ENCODE results near the gene TBC1D5.

TBC1D5 gene

DNA sequence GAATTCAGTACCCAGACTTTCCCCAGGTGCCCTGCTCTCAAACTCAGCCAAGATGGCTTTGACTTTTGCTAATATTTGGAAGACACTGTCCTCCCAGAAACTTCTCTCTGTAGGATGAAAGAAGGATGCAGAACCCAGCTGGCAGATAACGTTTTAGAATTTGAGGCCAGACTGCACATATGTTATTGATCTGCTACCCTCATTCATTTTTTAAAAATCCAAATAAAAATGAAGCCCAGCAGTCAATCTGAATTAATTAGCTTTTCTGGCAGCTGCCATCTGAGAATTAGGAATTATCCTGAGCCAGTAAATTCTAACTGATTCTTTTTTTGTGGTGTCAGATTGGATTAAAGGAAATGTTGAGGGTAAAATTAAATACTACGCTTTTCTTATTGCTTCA, 621.1 kb downstream of the TBC1D5 start:
- DNase-seq, result no peak

DNA sequence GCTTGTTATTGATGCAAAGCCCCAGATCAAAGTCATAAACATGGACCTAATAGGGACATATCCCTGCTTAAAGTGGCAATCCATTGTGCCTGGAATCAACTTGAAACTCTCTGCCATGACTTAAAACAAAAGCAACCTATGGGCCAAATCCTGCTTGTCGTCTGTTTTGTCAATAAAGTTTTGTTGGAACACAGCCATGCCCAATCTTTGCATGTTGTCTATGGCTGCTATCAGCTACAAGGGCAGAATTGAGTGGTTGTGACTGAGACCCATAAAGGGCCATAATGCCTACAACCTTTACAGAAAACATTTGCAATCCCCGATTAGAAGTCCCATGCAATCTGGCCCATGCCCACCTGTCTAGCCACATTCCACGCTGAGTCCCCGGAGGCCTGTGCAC, 622.3 kb downstream of the TBC1D5 start:
- DNase-seq, result no peak

DNA sequence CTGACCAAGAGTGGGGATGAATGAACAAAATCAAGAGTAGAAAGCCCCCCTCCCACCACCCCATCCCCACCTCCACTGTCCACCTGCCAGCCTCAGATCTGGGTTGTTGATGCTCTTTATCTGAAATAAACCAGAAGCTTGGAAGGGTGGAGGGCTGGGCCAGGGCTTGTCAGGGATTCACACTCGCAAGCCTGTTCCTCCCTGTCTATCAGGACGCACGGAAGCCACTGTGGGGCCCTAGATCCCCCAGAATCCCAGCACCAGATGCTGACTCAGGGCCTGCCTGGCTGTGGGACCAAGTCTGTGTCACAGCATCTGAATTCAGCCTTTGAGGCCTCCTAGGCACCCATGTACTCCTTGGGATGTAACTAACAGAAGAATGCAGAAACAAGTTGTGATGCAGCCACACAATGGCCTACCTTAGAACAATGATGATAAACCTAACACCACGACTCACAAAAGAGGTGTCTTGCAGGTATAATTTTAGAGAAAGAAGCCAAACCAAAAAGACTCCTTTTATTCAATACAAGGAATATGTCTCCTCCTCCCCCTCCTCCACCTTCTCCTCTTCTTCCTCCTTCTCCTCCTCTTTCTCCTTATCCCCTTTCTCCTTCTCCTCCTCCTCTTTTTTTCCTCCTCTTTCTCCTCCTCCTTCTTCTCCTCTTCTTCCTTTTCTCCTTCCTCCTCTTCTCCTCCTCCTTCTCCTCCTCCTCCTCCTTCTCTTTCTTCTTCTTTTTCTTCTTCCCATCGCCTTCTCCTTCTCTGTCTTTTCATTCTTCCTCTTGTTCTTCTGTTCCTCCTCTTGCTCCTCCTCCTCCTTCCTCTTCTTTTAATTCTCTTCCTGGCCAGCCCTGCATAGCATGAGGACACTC, 623.0 kb downstream of the TBC1D5 start:
- no peak for DNase-seq

DNA sequence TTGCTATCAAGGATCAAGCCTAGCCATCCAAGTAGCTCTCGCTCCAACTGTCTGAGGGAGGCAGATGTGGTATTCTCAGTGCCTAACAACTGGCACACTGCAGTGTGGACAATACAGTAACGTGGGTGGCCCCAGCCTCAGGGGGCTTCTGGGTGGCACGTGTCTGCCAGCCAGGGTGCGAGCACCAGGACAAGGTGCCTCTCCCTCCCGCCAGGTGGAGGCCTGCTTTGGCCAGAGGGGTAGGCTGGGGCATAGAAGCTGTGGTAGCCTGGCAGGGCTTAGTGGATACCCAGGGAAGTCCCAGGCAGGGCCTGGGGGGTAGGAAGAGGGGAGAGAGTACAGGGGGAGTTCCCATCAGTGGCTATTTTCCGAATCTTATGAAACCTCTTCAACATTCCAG, 623.7 kb downstream of the TBC1D5 start:
- no peak for DNase-seq

DNA sequence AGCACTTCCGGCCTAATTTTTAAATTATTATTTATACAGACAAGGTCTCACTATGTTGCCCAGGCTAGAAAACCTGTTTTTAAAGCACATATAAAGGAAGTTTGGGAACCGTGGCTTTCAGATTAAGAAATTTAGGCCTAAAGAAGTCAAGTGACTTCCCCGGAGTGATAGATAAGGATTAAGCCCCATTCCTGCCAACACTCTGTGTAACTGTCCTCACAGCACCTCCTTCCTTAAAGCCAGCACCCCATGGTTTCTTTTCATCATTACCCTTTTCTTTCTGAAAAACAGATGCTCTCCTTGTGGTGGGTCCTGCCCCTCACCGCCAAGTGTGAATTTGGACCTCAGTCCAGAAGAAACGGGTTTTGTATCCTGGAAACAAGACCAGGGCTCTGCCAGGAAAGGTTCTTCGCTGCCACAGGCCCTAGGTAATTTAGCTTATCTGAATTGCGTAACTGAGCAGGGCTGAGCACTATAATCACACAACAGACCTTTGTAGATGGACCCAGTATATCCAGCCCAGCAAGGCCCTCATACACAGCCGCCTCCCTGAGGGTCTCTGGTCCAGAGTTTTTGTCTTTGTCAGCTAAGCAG, 626.3 kb downstream of the TBC1D5 start:
- no peak for DNase-seq

DNA sequence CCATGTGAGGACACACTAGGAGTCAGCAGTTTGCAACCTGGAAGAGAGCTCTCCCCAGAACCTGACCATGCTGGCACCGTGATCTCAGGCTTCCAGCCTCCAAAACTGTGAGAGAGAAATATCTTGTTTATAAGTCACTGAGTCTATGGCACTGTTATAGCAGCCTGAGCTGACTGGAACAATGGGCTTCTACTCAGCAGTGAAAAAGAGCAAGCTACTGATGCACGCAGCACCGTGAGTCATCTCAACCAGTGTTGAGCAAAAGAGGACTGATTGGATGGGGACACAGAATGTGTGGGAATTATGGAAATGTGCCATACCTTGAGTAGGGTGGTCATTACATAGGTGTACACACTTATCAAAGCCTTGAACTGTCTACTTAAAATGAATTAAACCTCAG, 627.2 kb downstream of the TBC1D5 start:
- no peak for DNase-seq

DNA sequence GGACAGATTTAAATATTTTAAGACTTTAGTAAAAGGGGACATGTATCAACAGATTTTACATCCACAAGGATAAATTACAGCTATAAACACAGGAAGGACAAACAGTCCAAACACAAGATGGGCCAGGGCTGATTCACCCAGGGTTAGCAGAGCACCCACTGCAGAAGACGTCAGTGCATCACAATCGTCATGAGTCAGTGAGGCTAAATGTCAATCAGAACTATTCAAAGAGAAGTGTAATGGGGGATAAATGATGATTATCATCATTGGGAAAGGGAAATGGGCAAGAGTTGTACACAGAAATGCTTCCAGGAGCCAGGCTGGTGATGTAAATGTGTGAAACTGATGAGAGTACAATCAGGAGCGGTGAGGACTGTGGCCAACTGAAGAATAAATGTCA, 630.8 kb downstream of the TBC1D5 start:
- DNase-seq, result no peak

DNA sequence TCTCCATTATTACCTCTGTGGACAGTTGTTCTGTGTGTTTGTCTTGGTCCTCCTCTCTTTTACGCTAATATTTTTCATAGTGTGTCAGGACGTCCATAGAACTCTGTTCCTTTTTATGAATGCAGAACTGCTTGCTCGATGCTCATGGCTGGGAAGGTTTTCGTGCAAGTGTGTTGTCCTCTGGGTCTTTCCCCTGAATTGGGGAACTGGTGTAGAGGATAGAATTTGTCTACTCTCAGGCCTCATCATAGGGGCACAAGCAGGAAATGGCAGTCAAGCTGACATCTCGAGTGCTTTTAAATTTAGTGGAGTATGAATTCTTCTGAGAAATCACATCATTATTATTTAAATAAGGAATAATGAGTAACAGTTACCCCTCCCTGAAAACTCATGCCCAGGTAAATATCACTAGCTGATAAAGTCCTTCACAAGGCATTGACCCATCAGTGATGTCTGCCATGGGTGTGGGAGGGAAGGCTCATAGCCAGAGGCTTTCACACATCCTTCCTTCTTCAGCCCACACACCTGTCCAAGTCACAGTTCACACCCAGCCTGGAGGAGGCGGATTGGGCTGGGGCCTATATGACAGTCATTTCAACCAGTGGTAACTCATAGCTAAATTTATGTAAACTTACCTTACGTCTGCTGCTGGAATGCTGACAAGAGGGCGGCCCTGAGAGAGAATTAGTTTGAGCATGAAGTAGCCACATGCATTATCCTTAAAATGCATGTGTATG, 631.6 kb downstream of the TBC1D5 start:
- no peak for DNase-seq
